ENCODE results near the gene KIAA1755. TPM values are rescaled to one million over a fixed set of nuclear protein-coding genes. Genes with fewer than 3 reads are reported as not detected.

KIAA1755 gene
- total RNA-seq, 6 experiments from 2014 or later = 0.06 to 2.7 (median 1.5) TPM

GRCh38 chr20:38203337-38203980, 57.1 kb downstream of the KIAA1755 start:
- intact Hi-C loops (cut with DNase I) = no loop called here
- DNase-seq = peak in 1 of 3 donors; percentile 32
- 89% methylated on average over 3 of the region's 6 CpGs for WGBS (ENCODE audit: insufficient coverage, low coverage, low lambda C conversion rate, missing lambda C conversion rate)

GRCh38 chr20:38202982-38203293, 57.6 kb downstream of the KIAA1755 start:
- H3K36me3 ChIP-seq = no peaks in the 10 kb centered on the region
- intact Hi-C loops (cut with DNase I) = no loop called here
- no peak for TF ChIP-seq CTCF (IDR thresholded peaks at IDR 0.05)
- TF ChIP-seq POLR2A (IDR thresholded peaks at IDR 0.05) = no peak
- no peaks in the 10 kb centered on the region for H3K9me3 ChIP-seq
- H3K4me3 ChIP-seq = no peak overlapping the region
- peak in 1 of 3 donors; percentile 21 for DNase-seq
- no peaks in the 10 kb centered on the region for H3K4me1 ChIP-seq
- no peak for ATAC-seq
- H3K27me3 ChIP-seq = no peaks in the 10 kb centered on the region
- no peak overlapping the region for H3K27ac ChIP-seq
- 79% methylated on average over 5 of the region's 8 CpGs for WGBS (ENCODE audit: insufficient coverage, low coverage, low lambda C conversion rate, missing lambda C conversion rate)

More at GRCh38 chr20:38203337-38203980, 57.1 kb downstream of the KIAA1755 start:
- no peaks in the 10 kb centered on the region for H3K27me3 ChIP-seq
- no peak overlapping the region for H3K27ac ChIP-seq
- no peaks in the 10 kb centered on the region for H3K36me3 ChIP-seq
- no peak overlapping the region for H3K4me3 ChIP-seq
- H3K4me1 ChIP-seq = no peaks in the 10 kb centered on the region
- TF ChIP-seq CTCF (IDR thresholded peaks at IDR 0.05) = no peak
- no peak for TF ChIP-seq POLR2A (IDR thresholded peaks at IDR 0.05)
- H3K9me3 ChIP-seq = no peaks in the 10 kb centered on the region
- ATAC-seq = no peak

GRCh38 chr20:38202153-38202981, 58.2 kb downstream of the KIAA1755 start:
- Histone ChIP-seq H3K4me3 (no peak overlapping the region), H3K27me3 (no peaks in the 10 kb centered on the region), H3K4me1 (no peaks in the 10 kb centered on the region), H3K36me3 (no peaks in the 10 kb centered on the region), H3K9me3 (no peaks in the 10 kb centered on the region), H3K27ac (no peak overlapping the region)
- 71% methylated on average over 10 of the region's 12 CpGs for WGBS (ENCODE audit: insufficient coverage, low coverage, low lambda C conversion rate, missing lambda C conversion rate)
- ATAC-seq = no peak
- DNase-seq = peak in 1 of 3 donors; percentile 31
- intact Hi-C loops (cut with DNase I) = no loop called here
- TF ChIP-seq CTCF (IDR thresholded peaks at IDR 0.05) (no peak), POLR2A (IDR thresholded peaks at IDR 0.05) (no peak)

- Histone ChIP-seq H3K27ac (no peak overlapping the region), H3K4me1 (no peaks in the 10 kb centered on the region), H3K27me3 (no peaks in the 10 kb centered on the region), H3K4me3 (no peak overlapping the region), H3K36me3 (no peaks in the 10 kb centered on the region), H3K9me3 (no peaks in the 10 kb centered on the region)
- no peak for TF ChIP-seq POLR2A (IDR thresholded peaks at IDR 0.05)
- no peak for TF ChIP-seq CTCF (IDR thresholded peaks at IDR 0.05)
- DNase-seq = peak in 2 of 3 donors; percentile 17 to 47
- intact Hi-C loops (cut with DNase I) = no loop called here
- ATAC-seq = peak in 3 of 4 donors; percentile 33 to 59 (median 36)
- WGBS (ENCODE audit: insufficient coverage, low coverage, low lambda C conversion rate, missing lambda C conversion rate) = no CpG with 5 or more reads among the region's 6 CpGs
These were observed 59.2 kb downstream of the KIAA1755 start for GRCh38 chr20:38201356-38201755.
